ENCODE data around the gene PRKCQ.

- TF ChIP-seq CTCF (IDR thresholded peaks at IDR 0.05) (no peak), EZH2phosphoT487 (IDR thresholded peaks at IDR 0.05) (no peak)
These were observed 44.0 kb downstream of the PRKCQ start for GRCh38 chr10:6536102-6536501.

Data from neural progenitor cell (in vitro differentiated cells).